SK-N-DZ (cell line): ENCODE data around the gene AFTPH.
"Not testable (repeated sequence)": the region's sequence is repeated elsewhere in the genome, so short reads cannot be mapped to it uniquely, and the experiment has no call there.

Experiments
- DNase-seq: peaks from one replicate; pipeline ENCODE4 v3.0.0-alpha.2; 2015; ENCODE audit warnings: low spot score

AFTPH gene

GRCh38 chr2:64492821-64493220 lies 31.3 kb upstream of the AFTPH start:
- DNase-seq: no peak

DNA sequence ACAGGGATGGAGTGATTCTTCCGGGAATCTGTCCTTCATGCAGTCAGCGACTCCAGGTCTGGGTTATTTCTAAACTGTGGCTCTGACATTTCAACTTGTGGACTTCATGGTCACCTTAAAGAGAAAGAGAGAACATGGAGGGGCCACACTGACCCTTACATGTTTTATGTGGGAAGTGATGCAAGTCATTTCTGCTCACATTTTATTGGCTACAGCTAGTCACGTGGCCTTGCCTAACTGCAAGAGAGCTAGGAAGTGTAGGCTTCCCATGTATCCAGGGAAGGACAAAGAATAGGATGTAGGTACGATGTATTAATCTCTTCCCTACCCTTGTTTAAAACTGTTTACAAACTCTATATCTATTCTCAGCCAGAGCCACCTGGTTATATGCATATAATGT lies 30.3 kb upstream of the AFTPH start:
- DNase-seq: peak; percentile 45

- DNase-seq: no peak
Observed at GRCh38 chr2:64498438-64498837, 25.7 kb upstream of the AFTPH start.

GRCh38 chr2:64500549-64500948 lies 23.6 kb upstream of the AFTPH start:
- DNase-seq: no peak

DNA sequence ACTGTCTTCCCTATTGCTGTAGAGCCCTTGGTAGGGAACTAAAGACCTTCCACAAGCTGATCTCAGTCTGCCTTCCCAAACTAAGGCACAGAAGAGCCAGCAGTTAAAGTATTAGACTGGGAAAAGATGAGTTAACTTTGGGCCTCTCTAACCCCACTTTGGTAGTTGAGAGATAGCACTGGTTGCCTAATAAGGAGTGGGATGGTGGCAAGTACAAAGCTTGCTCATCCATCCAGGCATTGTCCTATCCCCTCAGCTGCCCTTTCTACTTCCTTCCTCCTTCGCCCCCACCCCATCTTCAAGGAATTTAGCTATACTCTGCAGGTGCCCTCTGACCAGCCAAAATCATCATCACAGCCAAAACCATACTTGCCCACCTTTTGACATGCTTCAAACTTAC lies 22.2 kb upstream of the AFTPH start:
- no peak for DNase-seq

GRCh38 chr2:64502860-64503259 lies 21.3 kb upstream of the AFTPH start:
- no peak for DNase-seq

DNA sequence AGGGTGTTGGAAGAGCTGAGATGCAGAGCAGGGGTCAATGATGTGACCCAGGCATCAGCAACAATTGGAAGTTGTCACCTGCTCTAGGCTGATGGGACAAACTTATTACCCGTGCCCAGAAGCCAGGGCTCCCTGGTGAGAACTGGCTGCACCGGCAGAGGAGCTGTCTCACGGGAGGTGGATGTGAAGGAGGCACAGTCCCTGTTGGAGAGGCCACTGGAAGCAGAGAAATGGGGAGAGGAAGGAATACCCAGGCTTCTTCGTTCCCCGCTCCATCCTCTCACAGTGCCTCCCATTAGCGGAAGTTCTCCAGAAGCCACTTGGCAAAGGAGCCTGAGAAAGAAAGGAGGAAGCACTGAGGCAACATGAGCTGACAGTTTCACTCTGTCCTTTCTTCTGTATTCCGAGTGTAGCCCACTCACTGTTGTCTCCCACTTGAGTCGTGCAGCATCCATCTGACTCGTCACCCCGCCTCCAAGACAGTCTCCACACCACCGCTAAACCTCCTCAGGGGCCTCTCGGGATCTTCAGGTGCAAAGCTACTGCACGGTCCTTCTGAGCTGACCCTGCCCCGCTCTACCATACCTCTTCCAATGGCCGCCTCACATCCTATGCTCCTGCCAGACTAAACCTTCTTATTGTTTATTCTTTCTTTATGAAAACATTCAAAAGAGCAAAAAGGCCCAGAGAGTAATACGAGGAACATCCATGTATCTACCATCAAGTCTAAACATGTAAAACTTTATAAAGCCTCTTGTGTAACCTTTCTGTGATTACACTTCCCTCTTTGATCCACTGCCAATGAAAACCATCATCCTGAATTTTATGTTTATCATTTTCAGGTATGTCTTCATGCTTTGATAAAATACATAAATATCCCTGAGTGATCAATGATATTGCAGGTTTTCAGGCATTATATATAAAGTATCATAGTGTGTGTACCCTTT lies 19.1 kb upstream of the AFTPH start:
- DNase-seq: no peak

DNA sequence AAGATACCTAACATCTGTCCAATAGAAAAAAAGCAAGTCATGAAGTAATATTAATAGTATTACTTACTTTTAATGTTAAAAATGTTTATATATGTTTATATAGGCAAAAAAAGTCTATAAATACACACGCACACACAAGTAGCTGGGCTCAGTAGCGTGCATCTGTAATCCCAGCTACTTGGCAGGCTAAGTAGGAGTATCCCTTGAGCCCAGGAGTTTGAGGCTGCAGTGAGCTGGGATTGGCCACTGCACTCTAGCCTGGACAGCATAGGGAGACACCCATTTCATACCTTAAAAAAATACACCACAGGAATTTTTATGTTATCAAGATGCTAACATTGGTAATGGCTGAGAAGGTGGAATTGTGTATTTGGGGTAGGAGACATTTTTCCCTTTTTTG lies 17.4 kb upstream of the AFTPH start:
- no peak for DNase-seq

- no peak for DNase-seq
Observed at GRCh38 chr2:64514008-64514407, 10.1 kb upstream of the AFTPH start.

- DNase-seq: no peak
Observed at GRCh38 chr2:64515086-64515485, 9.0 kb upstream of the AFTPH start.

- DNase-seq: no peak
Observed at GRCh38 chr2:64516651-64517510, 7.2 kb upstream of the AFTPH start.

- no peak for DNase-seq
Observed at GRCh38 chr2:64517511-64517884, 6.6 kb upstream of the AFTPH start.

GRCh38 chr2:64522843-64523428 lies 1.2 kb upstream of the AFTPH start:
- peak; percentile 77 for DNase-seq

DNA sequence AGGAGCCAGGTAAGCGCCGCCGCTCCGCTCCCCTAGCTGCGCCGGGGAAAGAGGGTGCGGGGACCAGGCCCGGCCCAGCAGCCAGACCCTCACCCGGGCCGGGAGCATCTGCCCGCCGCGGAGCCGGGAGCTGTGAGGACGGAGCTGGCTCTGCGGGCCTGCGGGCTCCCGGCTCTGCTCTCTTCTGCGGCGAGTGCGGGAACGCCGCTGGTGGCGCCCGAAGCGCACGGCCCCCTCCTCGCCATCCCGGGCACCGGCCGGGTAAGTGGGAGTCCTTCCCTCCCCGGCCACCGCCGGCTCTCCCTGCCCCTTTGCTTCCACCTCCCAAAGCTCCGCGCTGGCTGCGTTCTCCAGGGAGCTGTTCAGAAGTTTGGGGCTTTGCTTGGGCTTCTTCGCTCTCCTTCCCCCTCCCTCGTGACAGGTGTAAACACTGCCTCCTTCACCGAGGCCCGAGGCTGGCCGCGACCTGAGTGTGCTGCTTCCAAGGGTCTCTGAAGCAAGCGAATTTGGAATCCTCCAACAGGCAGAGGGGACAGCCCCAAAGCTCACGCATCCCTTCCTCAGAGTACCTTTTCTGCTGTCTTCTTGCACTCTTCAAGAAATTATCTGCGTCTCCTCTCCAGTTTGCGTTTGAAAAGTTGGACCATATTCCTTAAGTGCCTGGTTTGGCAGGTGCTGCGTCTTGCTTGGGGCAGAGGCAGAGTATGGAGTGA lies 632 bp downstream of the AFTPH start:
- peak; percentile 21 for DNase-seq

DNA sequence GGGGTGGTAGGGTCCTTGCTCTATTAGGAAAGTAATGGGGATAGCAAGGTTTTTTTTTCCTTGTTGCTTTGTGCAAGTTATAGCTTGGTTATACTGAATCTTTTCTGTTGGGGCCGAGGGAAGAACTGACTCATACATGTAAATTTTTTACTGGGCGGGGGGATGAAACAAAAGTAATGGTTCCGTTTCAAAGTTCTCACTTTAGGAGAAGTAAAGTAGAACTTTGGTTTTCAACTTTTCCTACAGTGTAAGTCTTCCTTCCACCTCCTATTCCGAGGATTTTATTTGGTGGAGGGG lies 1.1 kb downstream of the AFTPH start:
- no peak for DNase-seq

DNA sequence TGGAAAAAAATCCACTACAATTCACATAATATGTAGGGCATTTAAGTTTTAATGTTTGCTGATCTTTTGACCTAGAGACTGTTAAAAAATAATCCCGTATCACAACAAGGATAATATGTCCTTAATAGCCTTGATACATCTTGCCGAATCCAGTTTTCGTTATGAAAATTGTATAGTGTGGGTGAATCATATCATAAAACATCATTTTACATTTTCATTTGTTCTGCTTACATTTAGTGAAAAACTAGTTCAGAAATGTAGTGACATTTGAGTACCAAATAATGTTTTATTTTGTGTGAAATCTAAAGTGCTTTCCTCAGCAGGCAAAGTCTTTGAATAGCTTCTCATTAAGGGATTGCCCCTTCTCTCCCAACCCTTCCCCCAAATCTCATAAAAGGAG lies 1.9 kb downstream of the AFTPH start:
- DNase-seq: no peak

- DNase-seq: not testable (repeated sequence)
Observed at GRCh38 chr2:64530946-64531345, 6.8 kb downstream of the AFTPH start.

DNA sequence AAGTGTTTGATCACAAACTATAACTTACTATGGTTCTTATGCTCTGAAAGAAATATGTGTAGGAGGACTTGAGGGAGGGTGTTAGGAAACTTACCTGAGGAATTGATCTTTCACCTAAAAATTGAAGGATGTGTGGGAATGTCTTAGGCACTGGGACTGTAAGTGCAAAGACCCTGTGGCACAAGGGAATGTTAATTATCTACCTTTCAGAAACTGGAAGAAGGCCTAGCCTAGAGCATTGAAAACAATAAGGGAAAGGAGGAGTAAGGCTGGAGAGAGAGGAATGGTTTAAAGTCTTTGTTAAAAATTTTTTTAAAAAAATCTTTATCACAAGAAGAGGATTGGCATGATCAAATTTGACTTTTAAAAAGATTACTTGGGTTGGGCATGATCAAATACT lies 7.9 kb downstream of the AFTPH start:
- DNase-seq: no peak

GRCh38 chr2:64533882-64534281 lies 9.8 kb downstream of the AFTPH start:
- DNase-seq: no peak

GRCh38 chr2:64534363-64534762 lies 10.2 kb downstream of the AFTPH start:
- DNase-seq: no peak

- DNase-seq: no peak
Observed at GRCh38 chr2:64535024-64535423, 10.9 kb downstream of the AFTPH start.

GRCh38 chr2:64537991-64538390 lies 13.9 kb downstream of the AFTPH start:
- DNase-seq: no peak
